ENCODE measurements around the gene RNASE8. TPM values are rescaled to one million over a fixed set of nuclear protein-coding genes. Genes with fewer than 3 reads are reported as not detected.
A peak's percentile ranks its signal among the peaks of the same experiment; 100 is the strongest.

Gene RNASE8
- total and polyA plus RNA-seq, 7 donors, result not detected

GRCh38 chr14:21019366-21019765, 38.3 kb upstream of the RNASE8 start:
- no peak overlapping the region for H3K27ac ChIP-seq
- no peak for ATAC-seq
- peaks cover 86% of the 10 kb centered on the region for H3K4me1 ChIP-seq
- no peak for TF ChIP-seq CTCF (IDR thresholded peaks at IDR 0.05)
- no peaks in the 10 kb centered on the region for H3K27me3 ChIP-seq (ENCODE audit: insufficient read depth in 3 of 3, low read length in 2 of 3)
- H3K4me3 ChIP-seq, result no peak overlapping the region
- H3K9me3 ChIP-seq, result no peaks in the 10 kb centered on the region
- intact Hi-C loops (cut with DNase I), result loop anchor here in 1 of 2 donors (5.0 kb wide), 1 partner anchor 73 kb away; no protein-coding TSS in a partner anchor
- WGBS, 3 donors, result 53 to 71% (median 55%) methylated on average over 1 of the region's 1 CpG
- no peak for DNase-seq
- peaks cover 2 to 68% of the 10 kb centered on the region in 2 donors for H3K36me3 ChIP-seq (ENCODE audit: insufficient read depth in 1 of 2, low read depth in 1 of 2)

DNA sequence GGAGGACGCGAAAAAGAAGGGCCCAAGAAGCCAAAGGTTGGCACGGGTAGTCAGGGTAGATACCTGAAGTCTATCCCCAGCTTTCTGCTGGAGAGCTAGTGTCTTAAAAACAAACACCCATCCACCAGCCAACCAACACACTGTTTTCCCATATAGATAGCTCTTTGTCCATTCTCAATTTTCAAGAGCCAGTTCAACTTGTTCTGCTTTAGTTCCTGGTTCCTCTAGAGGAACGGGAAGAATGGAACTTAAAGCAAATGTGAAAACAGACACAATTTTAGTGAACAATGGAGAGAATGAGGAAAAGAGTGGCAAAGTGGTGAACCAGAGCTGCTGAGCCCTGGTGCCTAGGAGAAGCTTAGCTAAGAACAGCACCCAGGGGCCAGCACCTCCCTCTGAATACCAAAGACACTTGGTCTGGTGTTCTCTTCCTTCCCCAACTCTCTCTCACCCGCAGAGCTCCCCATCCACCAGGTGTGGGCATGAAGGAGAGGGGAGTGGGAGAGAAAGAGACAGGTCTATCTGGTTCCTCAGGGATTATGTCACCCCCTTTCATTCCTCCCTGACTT, 36.6 kb upstream of the RNASE8 start:
- Histone ChIP-seq H3K4me3 (peak overlapping the region; percentile 98), H3K27me3 (ENCODE audit: insufficient read depth in 3 of 3, low read length in 2 of 3) (no peaks in the 10 kb centered on the region), H3K4me1 (peaks cover 75% of the 10 kb centered on the region), H3K36me3 (ENCODE audit: insufficient read depth in 1 of 2, low read depth in 1 of 2) (peaks cover 2 to 67% of the 10 kb centered on the region in 2 donors), H3K27ac (peak overlapping the region; percentile 98), H3K9me3 (no peaks in the 10 kb centered on the region)
- ATAC-seq, result no peak
- intact Hi-C loops (cut with DNase I), result no loop called here
- TF ChIP-seq CTCF (IDR thresholded peaks at IDR 0.05), result no peak
- DNase-seq, result no peak
- 67 to 89% (median 75%) methylated on average over 5 of the region's 5 CpGs for WGBS, 3 donors

GRCh38 chr14:21022686-21023085, 34.9 kb upstream of the RNASE8 start:
- ATAC-seq (no peak), DNase-seq (no peak)
- no peaks in the 10 kb centered on the region for H3K9me3 ChIP-seq
- peak overlapping the region; percentile 98 for H3K4me3 ChIP-seq
- H3K4me1 ChIP-seq, result peaks cover 72% of the 10 kb centered on the region
- H3K27me3 ChIP-seq (ENCODE audit: insufficient read depth in 3 of 3, low read length in 2 of 3), result no peaks in the 10 kb centered on the region
- H3K27ac ChIP-seq, result peak overlapping the region; percentile 98
- peaks cover 2 to 51% of the 10 kb centered on the region in 2 donors for H3K36me3 ChIP-seq (ENCODE audit: insufficient read depth in 1 of 2, low read depth in 1 of 2)
- intact Hi-C loops (cut with DNase I), result no loop called here
- no peak for TF ChIP-seq CTCF (IDR thresholded peaks at IDR 0.05)
- WGBS, 3 donors, result 20 to 49% (median 21%) methylated on average over 5 of the region's 5 CpGs

- ATAC-seq (no peak), DNase-seq (peak in 1 of 2 donors; percentile 69)
- TF ChIP-seq CTCF (IDR thresholded peaks at IDR 0.05), result no peak
- WGBS, 3 donors, result 6 to 12% (median 11%) methylated on average over 7 of the region's 7 CpGs
- H3K36me3 ChIP-seq (ENCODE audit: insufficient read depth in 1 of 2, low read depth in 1 of 2), result peaks cover 2 to 46% of the 10 kb centered on the region in 2 donors
- no peaks in the 10 kb centered on the region for H3K9me3 ChIP-seq
- peaks cover 68% of the 10 kb centered on the region for H3K4me1 ChIP-seq
- peak overlapping the region; percentile 98 for H3K27ac ChIP-seq
- H3K4me3 ChIP-seq, result peak overlapping the region; percentile 98
- no peaks in the 10 kb centered on the region for H3K27me3 ChIP-seq (ENCODE audit: insufficient read depth in 3 of 3, low read length in 2 of 3)
- intact Hi-C loops (cut with DNase I), result no loop called here
Measured at GRCh38 chr14:21023174-21023573, 34.4 kb upstream of the RNASE8 start.
